Upper lobe of right lung (tissue), 1 donor: ENCODE data around the gene PIP5KL1. TPM values are rescaled to one million over a fixed set of nuclear protein-coding genes. Genes with fewer than 3 reads are reported as not detected.

Experiments
- ATAC-seq: fragments of 200-7000 bp; cut with Tn5 transposase; one replicate; pipeline ENCODE4 v1.9.1; 2020; ENCODE audit warnings: mild to moderate bottlenecking, moderate library complexity
- DNase-seq: peaks from one replicate; pipeline ENCODE4 v3.0.0-alpha.2; 2020
- H3K27ac ChIP-seq: fragments of 200-600 bp; one replicate; pipeline ENCODE4 v1.8.0; 2022
- H3K27me3 ChIP-seq: fragments of 200-600 bp; one replicate; pipeline ENCODE4 v1.8.0; 2022; ENCODE audit warnings: mild to moderate bottlenecking
- H3K36me3 ChIP-seq: fragments of 200-600 bp; one replicate; pipeline ENCODE4 v1.8.0; 2022
- H3K4me1 ChIP-seq: fragments of 200-600 bp; one replicate; pipeline ENCODE4 v1.8.0; 2022
- H3K4me3 ChIP-seq: fragments of 200-600 bp; one replicate; pipeline ENCODE4 v1.8.0; 2022; ENCODE audit warnings: mild to moderate bottlenecking
- H3K9me3 ChIP-seq: fragments of 200-600 bp; one replicate; pipeline ENCODE4 v1.8.0; 2022
- CTCF ChIP-seq: fragments of 200-600 bp; IDR thresholded peaks from one replicate; pipeline ENCODE4 v1.8.0; 2022; ENCODE audit warnings: antibody characterized with exemption
- intact Hi-C: fragments of 100-400 bp; cut with DNase I; formaldehyde crosslinking; loops from one replicate; pipeline ENCODE4 v1.11.0; 2022
- total RNA-seq: library from RNA; stranded (reverse); fragmentation: NEBNext Ultra II Directional; extraction: Animal tissue kit (Norgen Biotek cat#: 25700); gene quantifications from one replicate; pipeline ENCODE4 v1.2.1, GENCODE V29; 2021
- donor health status: DM: no; HTN: yes; CAD: no; lungs with severe emphysema.

The PIP5KL1 gene
- total RNA-seq, 1 donor from 2014 or later, result 3.5 TPM

DNA sequence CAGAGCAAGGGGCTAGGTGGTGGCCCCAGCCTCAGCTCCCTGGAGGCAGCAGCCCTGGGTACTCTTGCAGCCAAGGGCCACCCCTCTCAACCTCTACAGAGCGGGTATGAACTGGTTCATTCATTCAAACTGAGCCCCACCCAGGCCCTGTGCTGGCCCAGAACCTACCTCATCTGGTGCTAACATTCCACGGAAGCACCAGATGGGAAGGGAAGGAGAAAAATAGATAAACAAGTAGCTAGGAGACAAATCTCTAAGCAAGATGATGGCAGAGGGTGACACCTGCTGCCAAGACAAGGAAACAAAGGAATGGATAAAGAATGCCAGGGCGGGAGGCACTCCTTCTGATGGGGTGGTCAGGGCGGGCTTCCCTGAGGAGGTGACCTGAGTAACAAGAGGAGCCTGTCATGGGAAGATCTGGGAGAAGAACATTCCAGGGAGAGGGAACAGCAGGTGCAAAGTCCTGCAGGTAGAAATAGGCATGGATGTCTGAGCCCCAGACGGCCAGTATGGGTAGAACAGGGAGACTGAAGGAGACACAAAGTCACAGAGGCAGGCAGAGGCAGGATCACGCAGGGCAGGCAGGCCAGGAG, 19.9 kb downstream of the PIP5KL1 start:
- ATAC-seq (peak; percentile 1), DNase-seq (no peak)
- intact Hi-C loops, result no loop called here
- no peak overlapping the region for H3K4me3 ChIP-seq
- no peak overlapping the region for H3K27ac ChIP-seq
- H3K4me1 ChIP-seq, result peaks cover 40% of the 10 kb centered on the region
- H3K27me3 ChIP-seq, result no peaks in the 10 kb centered on the region
- H3K36me3 ChIP-seq, result peaks cover 41% of the 10 kb centered on the region
- peak; percentile 20 for TF ChIP-seq CTCF
- no peaks in the 10 kb centered on the region for H3K9me3 ChIP-seq

DNA sequence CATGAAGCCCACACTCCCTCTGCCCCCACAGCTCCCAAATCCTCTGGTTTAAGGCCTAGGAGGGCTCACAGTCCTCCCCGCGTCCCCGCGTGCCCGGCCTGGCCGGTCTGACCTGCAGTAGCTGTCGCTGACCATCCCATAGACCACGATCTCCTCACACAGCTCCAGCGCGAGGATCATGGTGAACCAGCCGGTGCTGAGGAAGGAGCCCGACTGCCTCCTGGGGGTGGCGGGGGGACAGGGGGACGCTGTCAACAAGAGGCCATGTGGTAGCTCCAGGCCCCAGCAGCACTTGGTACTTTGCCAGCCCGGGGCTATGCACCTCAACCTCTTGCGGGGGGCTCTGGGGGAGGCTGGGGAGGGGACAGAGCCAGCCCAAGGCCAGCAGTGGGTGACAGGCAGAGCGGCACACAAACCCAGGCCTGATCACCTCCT, 20.7 kb downstream of the PIP5KL1 start:
- Histone ChIP-seq H3K4me3 (no peak overlapping the region), H3K27ac (no peak overlapping the region), H3K9me3 (no peaks in the 10 kb centered on the region), H3K4me1 (peaks cover 40% of the 10 kb centered on the region), H3K36me3 (peaks cover 41% of the 10 kb centered on the region), H3K27me3 (no peaks in the 10 kb centered on the region)
- intact Hi-C loops, result no loop called here
- ATAC-seq, result no peak
- DNase-seq, result peak; percentile 64
- TF ChIP-seq CTCF, result no peak

DNA sequence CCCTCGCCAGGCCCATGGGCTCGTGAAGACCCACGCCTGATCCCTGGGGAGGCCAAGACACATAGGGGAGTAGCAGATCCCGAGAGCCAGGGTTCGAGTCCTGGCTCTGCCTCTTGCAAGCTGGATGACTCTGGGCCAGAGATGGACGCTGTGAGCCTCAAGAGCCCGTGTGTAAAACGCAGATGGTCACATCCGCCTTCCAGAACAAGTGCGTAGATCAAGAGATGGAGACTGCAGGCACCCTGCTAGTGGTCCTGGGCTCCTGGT, 22.0 kb downstream of the PIP5KL1 start:
- H3K4me1 ChIP-seq, result peaks cover 51% of the 10 kb centered on the region
- no peaks in the 10 kb centered on the region for H3K9me3 ChIP-seq
- no peak overlapping the region for H3K4me3 ChIP-seq
- intact Hi-C loops, result no loop called here
- peaks cover 41% of the 10 kb centered on the region for H3K36me3 ChIP-seq
- DNase-seq (no peak), ATAC-seq (no peak)
- no peak overlapping the region for H3K27ac ChIP-seq
- TF ChIP-seq CTCF, result no peak
- H3K27me3 ChIP-seq, result no peaks in the 10 kb centered on the region

GRCh38 chr9:127907867-127908659, 22.5 kb downstream of the PIP5KL1 start:
- intact Hi-C loops, result no loop called here
- TF ChIP-seq CTCF, result no peak

DNA sequence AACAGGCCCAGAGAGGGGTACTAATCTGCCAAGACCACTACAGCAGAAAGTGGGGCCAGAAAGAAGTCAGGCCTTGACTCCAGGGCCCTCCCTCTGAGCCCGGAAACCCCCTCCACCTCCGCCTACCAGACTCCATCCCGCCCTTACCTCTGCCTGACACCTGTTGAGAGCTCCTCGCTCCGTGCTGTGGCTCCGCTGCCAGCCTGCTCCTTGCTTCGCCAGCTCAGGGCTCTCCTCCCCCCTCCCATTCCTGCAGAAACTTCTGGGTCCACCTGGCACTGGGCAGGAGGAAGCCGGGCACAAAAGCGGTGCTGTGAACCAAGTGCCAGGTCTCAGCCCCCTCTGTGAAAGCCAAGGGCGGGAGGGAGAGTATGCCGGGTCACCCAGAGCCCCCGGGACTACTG, 24.8 kb downstream of the PIP5KL1 start:
- H3K4me3 ChIP-seq, result peak overlapping the region; percentile 31
- H3K4me1 ChIP-seq, result peaks cover 77% of the 10 kb centered on the region
- intact Hi-C loops, result no loop called here
- no peaks in the 10 kb centered on the region for H3K9me3 ChIP-seq
- ATAC-seq, result peak; percentile 32
- DNase-seq, result peak; percentile 76
- H3K27me3 ChIP-seq, result no peaks in the 10 kb centered on the region
- H3K27ac ChIP-seq, result peak overlapping the region; percentile 90
- no peak for TF ChIP-seq CTCF
- H3K36me3 ChIP-seq, result peaks cover 16% of the 10 kb centered on the region

More at GRCh38 chr9:127907867-127908659, 22.5 kb downstream of the PIP5KL1 start:
- Histone ChIP-seq H3K4me1 (peaks cover 56% of the 10 kb centered on the region), H3K27ac (peak overlapping the region; percentile 90), H3K4me3 (no peak overlapping the region), H3K36me3 (peaks cover 39% of the 10 kb centered on the region), H3K9me3 (no peaks in the 10 kb centered on the region), H3K27me3 (no peaks in the 10 kb centered on the region)
- peak; percentile 64 for DNase-seq
- ATAC-seq, result no peak
